Measurements from ENCODE around the gene P2RY8.
"Not testable (repeated sequence)": the region's sequence is repeated elsewhere in the genome, so short reads cannot be mapped to it uniquely, and the experiment has no call there.

P2RY8 gene

DNA sequence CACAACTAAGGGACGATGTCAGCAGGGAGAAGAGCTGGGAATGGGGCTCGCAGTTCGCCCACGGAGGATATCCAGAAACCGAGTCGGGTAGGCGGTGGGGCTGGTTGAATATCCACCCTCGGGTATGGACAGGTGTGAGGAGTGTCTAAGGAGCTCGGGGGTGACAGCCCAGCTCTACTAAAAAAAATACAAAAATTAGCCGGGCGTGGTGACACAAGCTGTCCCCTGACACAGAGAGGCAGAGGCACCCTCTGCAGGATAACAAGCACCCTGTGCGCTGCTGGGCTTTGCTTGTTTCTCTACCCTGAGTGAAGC lies 72.1 kb downstream of the P2RY8 start:
- no peak for DNase-seq (ENCODE audit: low spot score)

DNA sequence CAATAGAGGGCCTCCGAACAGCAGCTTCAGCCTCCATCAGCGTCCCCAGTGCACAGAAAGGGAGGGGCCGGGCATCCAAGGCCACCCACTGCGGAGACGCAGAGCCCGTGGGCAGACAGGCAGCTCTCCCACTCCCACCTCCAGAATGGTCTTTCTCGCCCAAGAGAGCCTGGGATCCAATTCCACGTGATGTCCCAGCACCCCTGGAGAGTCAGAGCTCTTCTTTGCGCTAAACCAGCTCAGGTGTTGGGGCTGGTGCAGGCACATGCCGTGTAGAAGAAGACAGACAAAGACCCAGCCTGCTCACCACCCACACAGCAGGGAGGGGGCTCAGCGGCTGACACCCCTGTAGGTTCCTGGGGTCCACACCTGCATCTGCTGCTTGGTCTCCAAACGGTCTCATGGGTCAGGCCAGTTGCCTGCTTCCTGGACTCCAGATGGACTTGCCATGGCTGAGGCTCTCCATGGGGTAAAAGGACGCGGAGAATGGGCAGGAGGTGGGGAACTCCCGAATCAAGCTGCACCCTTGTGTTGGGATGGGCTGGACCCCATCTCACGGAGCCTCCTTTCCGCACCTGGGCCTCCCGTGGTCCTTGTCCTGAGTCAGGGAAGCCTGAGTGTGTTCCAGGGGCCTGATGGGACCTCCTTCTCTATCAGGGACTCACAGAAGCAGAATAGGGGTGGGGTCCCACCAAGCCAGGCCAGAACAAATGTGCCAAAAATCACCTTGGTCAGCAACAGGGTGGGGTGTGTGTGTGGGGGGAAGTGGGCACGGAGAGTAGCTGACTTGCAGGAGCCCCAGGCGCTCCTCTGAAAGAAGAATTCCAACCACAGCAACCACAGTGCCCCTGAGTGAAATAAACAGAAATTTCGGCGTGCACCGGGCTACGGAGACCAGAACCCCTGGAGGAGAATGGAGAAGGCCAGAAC lies 72.7 kb downstream of the P2RY8 start:
- DNase-seq (ENCODE audit: low spot score), result no peak

DNA sequence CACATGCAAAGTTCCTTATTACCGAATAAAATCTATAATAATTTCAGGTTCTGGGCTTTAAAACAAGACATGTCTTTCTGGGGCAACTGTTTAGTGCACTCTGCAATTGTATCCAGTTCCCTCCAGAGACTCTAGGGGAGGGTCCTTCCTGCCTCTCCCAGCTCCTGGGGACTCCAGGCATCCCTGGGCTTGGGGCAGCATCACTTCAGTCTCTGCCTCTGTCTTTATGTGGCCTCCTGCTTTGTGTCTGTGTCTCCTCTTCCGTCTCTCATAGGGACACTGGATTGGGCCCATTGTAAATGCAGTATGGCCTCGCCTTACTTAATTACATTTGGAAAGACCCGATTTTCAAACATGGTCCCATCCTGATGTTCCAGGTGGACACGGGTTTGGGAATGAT lies 73.4 kb downstream of the P2RY8 start:
- no peak for DNase-seq (ENCODE audit: low spot score)

DNA sequence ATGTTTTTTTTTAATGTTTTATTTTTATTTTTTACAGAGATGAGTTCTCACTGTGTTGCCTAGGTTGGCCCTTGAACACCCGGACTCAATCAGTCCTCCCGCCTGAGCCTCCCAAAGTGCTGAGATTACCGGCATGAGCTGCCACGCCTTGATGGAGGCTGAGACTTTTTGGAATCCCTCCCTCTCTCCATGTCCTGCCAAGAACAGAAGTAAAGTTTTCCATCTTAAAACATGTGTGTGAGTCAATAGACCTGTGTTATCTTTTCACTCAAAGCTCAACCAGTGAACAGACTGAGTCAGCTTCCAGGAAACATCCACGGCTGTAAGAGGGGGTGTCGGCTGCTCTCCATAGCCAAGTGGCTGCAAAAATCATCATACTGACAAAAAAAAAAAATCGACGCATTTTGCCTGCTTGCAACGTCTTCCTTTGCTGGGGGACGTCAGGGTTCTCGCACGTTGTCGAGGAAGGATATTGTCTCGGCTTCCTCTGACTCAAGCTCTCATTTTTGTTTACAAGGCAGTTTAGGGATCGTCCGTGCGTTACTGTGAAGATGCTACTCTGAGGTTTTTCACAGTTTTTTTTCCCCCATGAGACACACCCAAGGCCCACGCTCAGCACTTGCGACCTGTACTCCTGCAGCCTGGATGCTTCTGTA lies 74.3 kb downstream of the P2RY8 start:
- no peak for DNase-seq (ENCODE audit: low spot score)

DNA sequence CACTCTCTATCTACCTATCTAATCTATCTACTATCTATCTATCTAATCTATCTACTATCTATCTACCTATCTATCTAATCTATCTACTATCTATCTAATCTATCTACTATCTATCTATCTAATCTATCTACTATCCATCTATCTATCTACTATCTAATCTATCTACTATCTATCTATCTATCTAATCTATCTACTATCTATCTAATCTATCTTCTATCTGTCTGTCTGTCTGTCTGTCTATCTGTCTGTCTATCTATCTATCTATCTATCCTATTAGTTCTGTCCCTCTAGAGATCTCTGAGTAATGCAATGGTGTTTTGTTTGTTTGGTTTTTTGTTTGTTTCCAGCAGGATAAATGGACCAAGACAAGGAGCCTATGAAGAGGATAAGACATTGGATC lies 74.9 kb downstream of the P2RY8 start:
- DNase-seq (ENCODE audit: low spot score), result no peak

DNA sequence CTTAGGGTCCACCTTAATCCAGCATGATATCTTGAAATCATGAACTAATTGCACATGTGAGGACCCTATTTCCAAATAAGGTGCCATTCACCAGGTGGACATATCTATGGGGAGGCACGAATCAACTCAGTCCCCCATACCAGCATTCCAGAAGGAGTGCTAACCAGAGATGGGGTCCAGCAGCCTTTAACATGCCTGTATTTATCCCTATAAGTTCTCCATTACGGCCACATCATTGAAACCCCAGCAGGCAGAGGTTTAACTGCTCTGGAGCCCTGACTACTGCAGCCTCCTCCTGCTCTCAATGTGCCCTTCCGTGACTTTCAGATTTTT lies 81.1 kb downstream of the P2RY8 start:
- DNase-seq (ENCODE audit: low spot score), result no peak

DNA sequence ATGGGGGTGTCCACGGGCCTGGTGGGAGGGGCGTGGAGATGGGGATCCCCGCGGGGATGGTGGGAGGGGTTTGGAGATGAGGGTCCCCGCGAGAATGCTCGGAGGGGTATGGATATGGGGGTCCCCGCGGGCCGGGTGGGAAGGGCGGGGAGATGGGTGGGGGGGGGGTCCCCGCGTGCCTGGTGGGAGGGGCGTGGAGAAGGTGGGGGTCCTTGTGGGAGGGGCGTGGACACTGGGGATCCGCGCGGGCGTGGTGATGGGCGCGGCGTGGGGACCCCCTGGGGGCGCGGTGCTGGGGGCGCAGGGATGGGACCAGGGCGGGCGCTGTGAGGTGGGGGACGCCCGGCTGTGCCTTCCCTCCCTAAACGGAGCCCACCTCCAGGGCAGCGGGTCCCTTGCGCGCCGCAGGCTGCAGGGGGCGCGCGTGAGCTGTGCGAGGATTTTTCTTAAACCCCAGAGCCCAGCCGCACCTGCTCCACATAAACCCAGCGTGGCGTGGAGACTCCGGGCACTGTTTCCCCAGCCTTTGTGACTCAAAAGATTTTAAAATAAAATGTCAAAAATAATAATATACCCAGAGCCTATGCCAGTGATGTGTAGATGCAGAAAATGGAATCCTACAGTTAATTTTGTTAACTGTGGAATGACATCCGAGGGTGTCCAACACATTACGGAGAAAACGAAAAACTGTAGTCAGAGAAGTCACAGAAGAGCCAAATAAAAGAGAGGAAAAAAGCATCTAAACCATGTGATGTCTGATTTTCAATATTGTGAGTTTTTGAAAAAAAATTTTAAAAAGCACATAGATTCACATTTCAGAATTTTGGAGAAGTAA lies 82.8 kb downstream of the P2RY8 start:
- peak; percentile 84 for DNase-seq (ENCODE audit: low spot score)

DNA sequence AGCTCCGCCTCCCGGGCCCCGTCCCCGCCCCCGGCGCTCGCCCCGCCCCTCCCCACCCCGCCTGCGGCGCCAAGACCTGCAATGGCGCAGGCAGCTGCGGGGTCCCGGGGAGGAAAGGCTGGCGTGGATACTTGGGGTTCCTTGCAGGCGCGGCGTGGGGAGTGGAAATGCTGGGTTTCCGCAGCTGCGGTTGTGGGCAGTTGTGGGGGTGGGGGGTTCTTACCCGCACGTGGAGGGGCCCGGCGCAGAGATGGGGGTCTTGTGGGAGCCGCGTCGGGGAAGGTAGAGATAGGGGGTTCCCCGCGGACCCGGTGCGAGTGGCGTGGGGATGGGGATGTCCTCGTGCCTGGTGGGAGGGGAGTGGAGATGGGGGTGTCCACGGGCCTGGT lies 83.6 kb downstream of the P2RY8 start:
- DNase-seq (ENCODE audit: low spot score), result peak; percentile 57

DNA sequence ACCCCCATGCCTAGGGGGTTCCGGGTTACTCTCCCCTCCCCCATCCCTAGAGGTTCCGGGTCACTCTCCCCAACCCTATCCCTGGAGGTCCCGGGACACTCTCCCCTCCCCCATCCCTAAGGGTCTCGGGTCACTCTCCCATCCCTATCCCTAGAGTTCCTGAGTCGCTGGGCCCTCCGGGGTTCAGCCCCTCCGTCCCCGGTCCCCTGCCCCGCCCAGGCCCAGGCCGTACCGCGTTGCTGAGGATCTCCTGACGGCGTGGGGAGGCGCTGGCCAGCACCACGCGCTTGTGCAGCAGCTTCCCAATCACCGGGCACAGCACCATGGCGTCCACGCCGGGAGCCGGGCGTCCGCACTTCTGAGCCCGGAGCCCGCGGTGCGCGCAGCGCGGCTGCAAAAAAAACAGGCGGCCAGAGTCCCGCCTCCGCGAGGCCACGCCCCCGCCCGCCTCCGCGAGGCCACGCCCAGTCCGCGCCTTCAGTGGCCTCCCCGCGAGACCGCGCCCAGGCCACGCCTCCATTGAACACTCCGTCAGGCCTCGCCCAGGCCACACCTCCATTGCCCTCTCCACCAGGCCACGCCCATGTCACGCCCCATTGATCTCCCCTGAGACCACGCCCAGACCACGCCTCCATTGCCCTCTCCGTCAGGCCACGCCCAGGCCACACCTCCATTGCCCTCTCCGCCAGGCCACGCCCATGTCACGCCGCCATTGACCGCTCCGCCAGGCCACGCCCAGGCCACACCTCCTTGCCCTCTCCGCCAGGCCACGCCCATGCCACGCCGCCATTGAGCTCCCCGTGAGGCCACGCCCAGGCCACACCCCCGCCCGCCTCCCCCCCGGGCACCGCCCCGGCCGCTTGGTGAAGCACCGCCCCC lies 84.2 kb downstream of the P2RY8 start, which contains the start of gene ASMTL:
TSS of gene ASMTL (minus strand) at position 394 of the 879 bp plus-strand sequence. CDS start at position 325, 69 bp downstream.
- peak; percentile 97 for DNase-seq (ENCODE audit: low spot score)

DNA sequence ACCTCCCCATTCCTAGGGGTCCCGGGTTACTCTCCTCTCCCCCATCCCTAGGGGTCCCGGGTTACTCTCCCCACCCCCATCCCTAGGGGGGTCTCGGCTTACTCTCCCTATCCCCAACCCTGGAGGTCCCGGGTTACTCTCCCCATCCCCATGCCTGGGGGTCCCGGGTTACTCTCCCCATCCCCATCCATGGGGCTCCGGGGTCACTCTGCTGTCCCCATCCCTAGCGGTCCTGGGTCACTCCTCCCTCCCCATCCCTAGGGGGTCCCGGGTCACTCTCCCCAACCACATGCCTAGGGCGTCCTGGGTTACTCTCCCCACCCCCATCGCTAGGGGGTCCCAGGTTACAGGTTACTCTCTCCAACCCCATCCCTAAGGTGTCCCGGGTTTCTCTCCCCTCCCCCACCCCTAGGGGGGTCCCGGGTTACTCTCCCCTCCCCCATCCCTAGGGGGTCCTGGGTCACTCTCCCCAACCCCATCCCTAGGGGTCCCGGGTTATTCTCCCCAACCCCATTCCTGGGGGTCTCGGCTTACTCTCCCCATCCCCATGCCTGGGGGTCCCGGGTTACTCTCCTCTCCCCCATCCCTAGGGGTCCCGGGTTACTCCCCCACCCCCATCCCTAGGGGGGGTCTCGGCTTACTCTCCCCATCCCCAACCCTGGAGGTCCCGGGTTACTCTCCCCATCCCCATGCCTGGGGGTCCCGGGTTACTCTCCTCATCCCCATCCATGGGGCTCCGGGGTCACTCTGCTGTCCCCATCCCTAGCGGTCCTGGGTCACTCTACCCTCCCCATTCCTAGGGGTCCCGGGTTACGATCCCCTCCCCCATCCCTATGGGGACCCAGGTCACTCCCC lies 85.1 kb downstream of the P2RY8 start:
- DNase-seq (ENCODE audit: low spot score), result no peak

DNA sequence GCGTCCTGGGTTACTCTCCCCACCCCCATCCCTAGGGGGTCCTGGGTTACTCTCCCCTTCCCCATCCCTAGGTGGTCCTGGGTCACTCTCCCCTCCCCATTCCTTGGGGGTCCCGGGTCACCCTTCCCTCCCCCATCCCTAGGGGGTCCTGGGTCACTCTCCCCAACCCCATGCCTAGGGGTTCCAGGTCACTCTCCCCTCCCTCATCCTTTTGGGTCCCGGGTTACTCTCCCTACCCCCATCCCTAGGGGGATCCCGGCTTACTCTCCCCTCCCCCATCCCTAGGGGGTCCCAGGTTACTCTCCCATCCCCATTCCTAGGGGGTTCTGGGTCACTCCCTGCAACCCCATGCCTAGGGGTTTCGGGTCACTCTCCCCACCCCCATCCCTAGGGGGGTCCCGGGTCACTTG lies 85.7 kb downstream of the P2RY8 start:
- no peak for DNase-seq (ENCODE audit: low spot score)

DNA sequence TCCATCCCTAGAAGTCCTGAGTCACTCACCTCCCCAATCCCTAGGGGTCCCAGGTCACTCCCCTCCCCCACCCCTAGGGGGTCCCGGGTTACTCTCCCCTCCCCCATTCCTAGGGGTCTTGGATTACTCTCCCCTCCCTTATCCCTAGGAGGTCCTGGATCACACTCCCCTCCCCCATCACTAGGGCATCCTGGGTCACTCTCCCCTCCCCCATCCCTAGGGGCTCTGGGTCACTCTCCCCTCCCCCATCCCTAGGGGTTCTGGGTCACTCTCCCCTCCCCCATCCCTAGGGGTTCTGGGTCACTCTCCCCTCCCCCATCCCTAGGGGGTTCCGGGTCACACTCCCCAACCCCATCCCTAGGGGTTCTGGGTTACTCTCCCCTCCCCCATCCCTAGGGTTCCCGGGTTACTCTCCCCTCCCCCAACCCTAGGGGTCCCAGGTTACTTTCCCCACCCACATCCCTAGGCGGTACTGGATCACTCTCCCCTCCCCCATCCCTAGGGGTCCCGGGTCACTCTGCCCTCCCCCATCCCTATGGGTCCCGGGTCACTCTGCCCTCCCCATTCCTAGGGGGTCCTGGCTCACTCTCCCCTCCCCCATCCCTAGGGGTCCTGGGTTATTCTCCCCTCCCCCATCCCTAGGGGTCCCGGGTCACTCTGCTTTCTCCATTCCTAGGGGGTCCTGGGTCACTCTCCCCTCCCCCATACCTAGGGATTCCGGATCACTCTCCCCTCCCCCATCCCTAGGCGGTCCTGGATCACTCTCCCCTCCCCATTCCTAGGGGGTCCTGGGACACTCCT lies 86.4 kb downstream of the P2RY8 start:
- no peak for DNase-seq (ENCODE audit: low spot score)

DNA sequence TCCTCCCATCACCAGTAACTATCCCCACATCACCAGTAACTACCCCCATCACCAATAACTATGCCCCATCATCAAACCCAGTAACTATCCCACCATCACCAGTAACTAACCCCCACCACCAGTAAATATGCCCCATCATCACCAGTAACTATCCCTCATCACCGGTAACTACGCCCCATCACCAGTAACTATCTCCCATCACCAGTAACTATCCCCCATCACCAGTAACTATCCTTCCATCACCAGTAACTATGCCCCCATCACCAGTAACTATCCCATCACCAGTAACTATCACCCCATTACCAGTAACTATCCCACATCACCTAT lies 87.2 kb downstream of the P2RY8 start:
- no peak for DNase-seq (ENCODE audit: low spot score)

DNA sequence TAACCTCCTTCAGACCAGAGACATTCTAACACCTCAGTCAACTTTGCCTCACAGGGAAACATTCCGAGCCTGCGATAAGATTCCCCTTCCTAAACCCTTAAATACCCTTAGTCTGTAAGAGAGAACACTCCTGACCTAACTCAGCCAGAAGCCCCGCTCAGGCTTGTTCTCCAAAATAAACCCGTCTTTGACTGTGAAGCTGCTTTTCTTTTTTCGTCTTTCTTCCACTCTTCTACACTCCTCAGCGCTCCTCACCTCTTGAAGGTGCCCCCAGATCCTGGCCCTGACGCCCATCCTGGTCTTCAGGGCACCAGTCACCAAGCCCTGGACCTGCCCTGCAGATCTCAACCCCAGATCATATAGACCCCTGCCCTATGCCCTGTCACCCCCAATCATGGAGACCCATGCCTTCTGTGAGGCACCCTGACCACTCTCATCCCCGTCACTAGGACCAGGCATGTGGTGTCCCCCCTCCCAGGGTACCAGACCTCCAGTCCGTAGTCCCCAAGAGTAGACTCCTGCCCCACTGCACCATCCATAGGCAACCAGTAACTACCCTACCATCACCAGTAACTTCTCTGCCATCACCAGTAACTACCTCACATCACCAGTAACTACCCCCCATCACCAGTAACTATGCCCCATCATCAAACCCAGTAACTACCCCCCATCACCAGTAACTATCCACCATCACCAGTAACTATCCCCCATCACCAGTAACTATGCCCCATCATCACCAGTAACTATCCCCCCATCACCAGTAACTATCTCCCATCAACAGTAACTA lies 87.8 kb downstream of the P2RY8 start:
- no peak for DNase-seq (ENCODE audit: low spot score)

DNA sequence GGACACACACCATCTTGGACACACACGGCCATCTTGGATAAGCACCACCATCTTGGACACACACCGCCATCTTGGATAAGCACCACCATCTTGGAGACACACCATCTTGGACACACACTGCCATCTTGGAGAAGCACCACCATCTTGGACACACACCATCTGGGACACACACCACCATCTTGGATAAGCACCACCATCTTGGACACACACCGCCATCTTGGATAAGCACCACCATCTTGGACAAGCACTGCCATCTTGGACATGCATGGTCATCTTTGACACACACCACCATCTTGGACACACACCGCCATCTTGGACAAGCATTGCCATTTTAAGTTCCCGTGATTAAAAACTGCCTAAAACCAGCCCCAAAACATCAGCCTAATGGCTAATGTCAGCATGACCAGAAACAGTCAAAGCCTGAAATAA lies 88.4 kb downstream of the P2RY8 start:
- not testable (repeated sequence) for DNase-seq (ENCODE audit: low spot score)

DNA sequence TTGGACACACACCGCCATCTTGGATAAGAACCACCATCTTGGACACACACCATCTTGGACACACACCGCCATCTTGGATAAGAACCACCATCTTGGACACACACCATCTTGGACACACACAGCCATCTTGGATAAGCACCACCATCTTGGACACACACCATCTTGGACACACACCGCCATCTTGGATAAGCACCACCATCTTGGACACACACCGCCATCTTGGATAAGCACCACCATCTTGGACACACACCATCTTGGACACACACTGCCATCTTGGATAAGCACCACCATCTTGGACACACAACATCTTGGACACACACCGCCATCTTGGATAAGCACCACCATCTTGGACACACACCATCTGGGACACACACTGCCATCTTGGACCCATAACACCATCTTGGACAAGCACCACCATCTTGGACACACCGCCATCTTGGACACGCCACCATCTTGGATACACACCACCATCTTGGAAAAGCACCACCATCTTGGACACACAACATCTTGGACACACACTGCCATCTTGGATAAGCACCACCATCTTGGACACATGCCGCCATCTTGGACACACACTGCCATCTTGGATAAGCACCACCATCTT lies 88.9 kb downstream of the P2RY8 start:
- not testable (repeated sequence) for DNase-seq (ENCODE audit: low spot score)

DNA sequence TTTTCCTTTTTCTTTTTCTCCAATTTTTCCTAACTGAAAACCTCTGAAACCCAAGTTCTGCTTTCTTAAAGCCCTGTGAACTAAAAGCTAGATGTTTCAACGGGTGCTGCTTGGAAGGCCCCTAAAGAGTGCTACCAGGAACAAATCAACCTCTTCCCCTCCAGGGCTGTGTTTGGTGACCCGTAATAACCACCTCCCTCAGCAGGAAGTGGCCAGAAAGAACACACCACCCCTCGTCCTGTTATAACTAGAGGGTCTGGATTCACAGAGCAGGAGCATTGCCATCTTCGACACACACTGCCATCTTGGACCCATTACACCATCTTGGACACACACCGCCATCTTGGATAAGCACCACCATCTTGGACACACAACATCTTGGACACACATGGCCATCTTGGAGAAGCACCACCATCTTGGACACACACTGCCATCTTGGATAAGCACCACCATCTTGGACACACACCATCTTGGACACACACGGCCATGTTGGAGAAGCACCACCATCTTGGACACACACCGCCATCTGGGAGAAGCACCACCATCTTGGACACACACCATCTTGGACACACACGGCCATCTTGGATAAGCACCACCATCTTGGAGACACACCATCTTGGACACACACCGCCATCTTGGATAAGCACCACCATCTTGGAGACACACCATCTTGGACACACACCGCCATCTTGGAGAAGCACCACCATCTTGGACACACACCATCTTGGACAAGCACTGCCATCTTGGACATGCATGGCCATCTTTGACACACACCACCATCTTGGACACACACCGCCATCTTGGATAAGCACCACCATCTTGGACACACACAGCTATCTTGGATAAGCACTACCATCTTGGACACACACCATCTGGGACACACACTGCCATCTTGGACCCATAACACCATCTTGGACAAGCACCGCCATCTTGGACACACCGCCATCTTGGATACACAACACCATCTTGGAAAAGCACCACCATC lies 89.7 kb downstream of the P2RY8 start:
- DNase-seq (ENCODE audit: low spot score), result not testable (repeated sequence)

All from GM03348 (cell line).